Epithelial cell of proximal tubule (primary cell): Measurements from ENCODE around the gene PALM2AKAP2. TPM values are rescaled to one million over a fixed set of nuclear protein-coding genes. Genes with fewer than 3 reads are reported as not detected.

ENCODE experiments used
- DNase-seq: peaks from one replicate; pipeline ENCODE4 v3.0.0-alpha.2; 2011; ENCODE audit warnings: low read depth
- H3K4me3 ChIP-seq: 2 replicates; pipeline ENCODE4 v1.5.1; 2011; ENCODE audit warnings: low read depth, mild to moderate bottlenecking, low read length
- total RNA-seq: library from RNA; depleted of rRNA; stranded (reverse); fragments of >200 nt; gene quantifications from 2 replicates; pipeline ENCODE4 v1.2.3, GENCODE V29; 2015
- TF ChIP-seq, protein P1 (sequence below): conservative IDR thresholded peaks from 2 replicates; pipeline ENCODE4 v1.5.1; 2012; ENCODE audit warnings: low read depth, mild to moderate bottlenecking, low read length

Gene PALM2AKAP2
- total RNA-seq, 1 donor from 2014 or later, result 2.8 TPM

DNA sequence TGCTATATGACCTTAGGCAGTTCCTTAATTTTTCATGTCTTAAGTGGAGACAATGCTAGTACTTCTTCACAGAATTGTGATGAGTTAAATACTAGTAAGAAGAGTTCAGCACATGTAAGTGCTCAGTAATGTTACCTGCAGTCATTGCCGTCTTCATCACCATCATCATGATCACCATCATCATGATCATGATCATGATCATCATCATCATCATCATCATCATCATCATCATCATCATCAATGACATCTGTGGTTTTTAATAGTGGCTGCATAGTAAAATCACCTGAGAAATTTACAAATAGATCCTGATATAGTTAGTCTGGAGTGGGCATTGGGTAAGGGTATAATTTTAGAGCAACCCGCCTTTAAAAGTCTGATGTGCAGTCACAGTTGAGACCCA, 14.7 kb upstream of the PALM2AKAP2 start:
- no peak overlapping the region for H3K4me3 ChIP-seq
- no peak for DNase-seq
- TF ChIP-seq, protein P1, sequence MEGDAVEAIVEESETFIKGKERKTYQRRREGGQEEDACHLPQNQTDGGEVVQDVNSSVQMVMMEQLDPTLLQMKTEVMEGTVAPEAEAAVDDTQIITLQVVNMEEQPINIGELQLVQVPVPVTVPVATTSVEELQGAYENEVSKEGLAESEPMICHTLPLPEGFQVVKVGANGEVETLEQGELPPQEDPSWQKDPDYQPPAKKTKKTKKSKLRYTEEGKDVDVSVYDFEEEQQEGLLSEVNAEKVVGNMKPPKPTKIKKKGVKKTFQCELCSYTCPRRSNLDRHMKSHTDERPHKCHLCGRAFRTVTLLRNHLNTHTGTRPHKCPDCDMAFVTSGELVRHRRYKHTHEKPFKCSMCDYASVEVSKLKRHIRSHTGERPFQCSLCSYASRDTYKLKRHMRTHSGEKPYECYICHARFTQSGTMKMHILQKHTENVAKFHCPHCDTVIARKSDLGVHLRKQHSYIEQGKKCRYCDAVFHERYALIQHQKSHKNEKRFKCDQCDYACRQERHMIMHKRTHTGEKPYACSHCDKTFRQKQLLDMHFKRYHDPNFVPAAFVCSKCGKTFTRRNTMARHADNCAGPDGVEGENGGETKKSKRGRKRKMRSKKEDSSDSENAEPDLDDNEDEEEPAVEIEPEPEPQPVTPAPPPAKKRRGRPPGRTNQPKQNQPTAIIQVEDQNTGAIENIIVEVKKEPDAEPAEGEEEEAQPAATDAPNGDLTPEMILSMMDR, result no peak

DNA sequence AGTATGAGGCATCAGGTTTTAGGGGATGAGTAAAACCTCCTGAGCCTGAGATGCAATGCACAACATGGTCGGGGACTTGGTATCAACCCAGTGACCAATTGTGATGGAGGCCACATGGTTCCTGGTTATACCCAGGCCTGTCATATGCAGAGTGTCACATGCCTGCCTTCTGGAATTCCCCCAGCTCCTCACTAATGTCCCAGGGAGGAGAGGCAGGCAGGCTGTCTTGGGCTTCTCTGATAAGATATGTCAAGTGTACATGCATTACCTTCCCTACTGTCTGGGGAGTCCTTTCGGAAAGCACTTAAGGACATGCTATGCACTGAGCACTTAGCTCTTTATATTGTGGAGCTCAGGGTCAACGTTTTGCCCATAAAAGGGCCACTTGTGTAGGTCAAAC, 14.2 kb upstream of the PALM2AKAP2 start:
- no peak for DNase-seq
- H3K4me3 ChIP-seq, result no peak overlapping the region
- TF ChIP-seq, protein P1, result no peak

DNA sequence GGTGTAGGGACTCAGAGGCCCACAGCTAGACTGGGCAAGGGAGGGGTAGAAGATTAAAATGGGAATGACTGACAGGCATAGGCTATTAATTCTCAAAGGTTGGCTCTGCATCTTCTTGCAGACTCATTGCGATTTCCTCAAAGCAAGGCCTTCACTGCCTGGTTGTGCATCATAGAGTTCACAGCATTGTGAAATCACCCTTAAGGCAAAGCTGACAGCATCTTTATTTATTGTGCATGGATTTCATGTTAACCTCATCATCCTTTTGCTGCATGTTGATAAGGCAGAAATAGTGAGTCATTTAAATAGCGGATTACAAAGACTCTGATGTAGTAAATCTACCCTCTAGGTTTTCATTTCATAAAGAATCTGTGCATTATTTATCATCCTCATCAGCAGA, 13.6 kb upstream of the PALM2AKAP2 start:
- no peak for DNase-seq
- H3K4me3 ChIP-seq, result no peak overlapping the region
- TF ChIP-seq, protein P1, result no peak

DNA sequence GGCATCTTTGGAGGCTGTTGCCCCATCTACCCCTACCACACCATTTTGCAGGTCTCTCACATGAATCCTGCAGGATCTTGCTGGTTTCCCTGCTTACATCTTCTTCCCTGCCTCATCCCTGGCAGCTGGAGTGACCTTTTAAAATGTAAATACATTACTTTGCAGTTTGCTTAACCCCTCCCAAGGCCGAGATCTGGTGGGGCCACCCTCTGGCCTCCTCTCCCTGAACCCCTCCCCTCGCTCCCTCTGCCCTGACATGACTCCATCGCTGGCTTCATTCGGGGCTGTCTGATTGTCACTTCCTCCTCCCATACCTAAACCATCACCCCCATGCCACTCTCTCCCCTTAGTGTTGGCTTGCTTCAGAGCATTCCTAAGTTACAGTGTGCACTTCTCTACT, 12.6 kb upstream of the PALM2AKAP2 start:
- TF ChIP-seq, protein P1, result no peak
- H3K4me3 ChIP-seq, result no peak overlapping the region
- DNase-seq, result no peak

DNA sequence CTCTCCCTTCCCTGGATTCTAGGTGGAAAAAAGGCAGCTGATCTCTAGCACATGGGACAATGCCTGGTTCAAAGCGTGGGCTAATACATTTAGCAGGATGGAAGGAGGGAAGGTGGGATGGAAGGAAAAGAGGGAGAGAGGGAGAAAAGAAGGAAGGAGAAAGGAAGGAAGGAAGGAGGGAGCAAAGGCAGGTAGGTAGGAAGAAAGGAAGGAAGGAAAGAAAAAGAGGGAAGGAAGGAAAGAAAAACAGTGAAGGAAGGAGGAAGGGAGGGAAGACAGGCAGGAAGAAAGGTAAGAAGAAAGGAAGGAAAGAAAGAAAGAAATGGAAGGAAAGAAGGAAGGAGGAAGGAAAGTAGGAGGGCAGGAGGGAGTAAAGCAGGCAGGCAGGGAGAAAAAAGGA, 12.2 kb upstream of the PALM2AKAP2 start:
- no peak for DNase-seq
- TF ChIP-seq, protein P1, result no peak
- H3K4me3 ChIP-seq, result no peak overlapping the region

DNA sequence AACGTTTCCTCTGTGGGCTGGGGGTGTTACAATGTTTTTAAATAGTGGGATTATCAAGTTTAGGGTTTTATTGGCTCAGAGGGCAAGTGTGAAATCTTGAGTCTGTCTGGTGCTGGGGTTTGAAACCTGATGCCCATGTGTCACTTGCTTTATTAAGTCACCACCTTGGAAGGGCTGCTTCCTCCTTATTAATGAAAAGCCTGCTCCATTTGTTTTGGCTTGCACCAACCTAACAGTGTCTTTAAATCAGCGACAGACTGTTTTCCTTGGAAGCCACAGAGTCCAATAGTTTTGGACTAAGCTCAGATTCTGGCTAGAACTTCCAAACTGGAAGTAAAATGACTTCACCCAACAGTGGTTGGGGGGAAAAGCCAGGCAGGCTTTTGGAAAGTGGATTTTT, 10.7 kb upstream of the PALM2AKAP2 start:
- no peak overlapping the region for H3K4me3 ChIP-seq

DNA sequence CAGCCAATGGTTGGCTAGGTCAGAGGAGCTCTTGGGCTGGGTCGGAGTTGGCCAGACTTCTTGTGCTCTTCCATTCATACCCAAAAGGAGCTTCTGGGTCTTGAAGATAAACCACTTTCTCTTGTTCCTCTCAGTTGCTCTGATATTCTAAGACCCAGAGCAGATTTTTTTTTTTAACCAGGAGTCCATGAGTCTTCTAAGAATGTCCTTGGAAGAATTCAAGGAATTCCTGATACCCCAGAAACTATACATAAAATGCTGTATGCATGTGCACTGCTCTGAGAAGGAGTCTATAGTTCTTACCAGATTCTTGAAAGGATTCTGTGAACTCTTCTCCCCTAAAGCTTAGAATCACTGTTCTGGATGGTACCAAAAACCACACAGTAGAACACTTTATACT, 9.9 kb upstream of the PALM2AKAP2 start:
- TF ChIP-seq, protein P1, result no peak
- DNase-seq, result no peak
- no peak overlapping the region for H3K4me3 ChIP-seq

More for the DNA sequence above, 10.7 kb upstream of the PALM2AKAP2 start:
- DNase-seq, result no peak
- TF ChIP-seq, protein P1, result no peak
